ENCODE data around the gene CPD.

- TF ChIP-seq CTCF (IDR thresholded peaks at IDR 0.05) (no peak), POLR2A (IDR thresholded peaks at IDR 0.05) (no peak)
These were observed 46.6 kb upstream of the CPD start for GRCh38 chr17:30332057-30332542.
